Esophagus squamous epithelium (tissue), 5 donors: ENCODE results near the gene KAT2B. TPM values are rescaled to one million over a fixed set of nuclear protein-coding genes. Genes with fewer than 3 reads are reported as not detected.

ENCODE experiments used
- DNase-seq: peaks from one replicate; lab custom pipeline; 2025; lab: John Stamatoyannopoulos, UW
- H3K27ac ChIP-seq, 4 donors: fragments of 200-600 bp; sonication (generic); one replicate each; pipeline ENCODE4 v1.5.1; 2016 to 2019; ENCODE audit warnings: mild to moderate bottlenecking in 1 of 4
- H3K27me3 ChIP-seq, 4 donors: fragments of 200-600 bp; sonication (generic); 1 replicate in 3 of 4; 2 replicates in 1 of 4; pipeline versions ENCODE4 v1.5.1 to v1.6.0; 2017 to 2021; ENCODE audit warnings: antibody characterized with exemption in 1 of 4
- H3K36me3 ChIP-seq, 3 donors: fragments of 200-600 bp; sonication (generic); one replicate each; pipeline ENCODE4 v1.5.1; 2016 to 2019
- H3K4me1 ChIP-seq, 3 donors: fragments of 200-600 bp; sonication (generic); one replicate each; pipeline ENCODE4 v1.5.1; 2017 to 2019
- H3K4me3 ChIP-seq, 4 donors: fragments of 200-600 bp; sonication (generic); 1 replicate in 3 of 4; 2 replicates in 1 of 4; pipeline ENCODE4 v1.5.1; 2016 to 2019; ENCODE audit warnings: mild to moderate bottlenecking in 2 of 4, moderate library complexity in 1 of 4
- H3K9me3 ChIP-seq, 3 donors: fragments of 200-600 bp; sonication (generic); one replicate each; pipeline ENCODE4 v1.5.1; 2016 to 2019
- CTCF ChIP-seq, 6 experiments: fragments of 450-650 bp in 4 of 6; fragments of 200-600 bp in 2 of 6; sonication (generic) in 2 of 6; IDR thresholded peaks; one replicate each; pipeline ENCODE4 v1.5.1; 2016 to 2019; ENCODE audit warnings: antibody characterized with exemption in 6 of 6, mild to moderate bottlenecking in 4 of 6, moderate library complexity in 4 of 6
- POLR2A ChIP-seq, 4 donors: fragments of 450-650 bp; IDR thresholded peaks; one replicate each; pipeline ENCODE4 v1.6.1; 2017; ENCODE audit warnings: antibody characterized with exemption in 4 of 4, mild to moderate bottlenecking in 4 of 4, moderate library complexity in 3 of 4
- WGBS, 2 donors: methylation state at CpG; one replicate each; pipeline ENCODE4 v1.1.5; 2018; 5-methylcytosine and 5-hydroxymethylcytosine counted together
- intact Hi-C: fragments of 100-400 bp; cut with DNase I; formaldehyde crosslinking; loops from one replicate; pipeline ENCODE4 v1.15.0; 2022
- small RNA-seq, 4 donors: library from RNA; depleted of rRNA; stranded (forward); fragments of <200 nt; gene quantifications; one replicate each; pipeline ENCODE3, GENCODE V24; 2016
- total RNA-seq, 4 donors: library from RNA; depleted of rRNA; stranded (reverse); fragments of >200 nt; gene quantifications; one replicate each; pipeline ENCODE4 v1.1.0, GENCODE V29; 2016
- donor health status: DM: yes; HTN: yes; CAD: no.

Gene KAT2B
- total RNA-seq, 4 donors from 2014 or later: 20.0 to 27.1 (median 23.8) TPM

GRCh38 chr3:20194793-20195460 is 154.7 kb downstream of the KAT2B start:
- intact Hi-C loops: no loop called here
- Histone ChIP-seq H3K27ac (no peak overlapping the region), H3K9me3 (no peaks in the 10 kb centered on the region), H3K4me1 (no peaks in the 10 kb centered on the region), H3K27me3 (no peaks in the 10 kb centered on the region), H3K36me3 (no peaks in the 10 kb centered on the region), H3K4me3 (no peak overlapping the region)
- TF ChIP-seq CTCF (IDR thresholded peaks at IDR 0.05) (no peak), POLR2A (IDR thresholded peaks at IDR 0.05) (no peak)
- no peak for DNase-seq
- WGBS, 2 donors: 92 to 95% methylated on average over 7 of the region's 7 CpGs

- Histone ChIP-seq H3K36me3 (no peaks in the 10 kb centered on the region), H3K27me3 (no peaks in the 10 kb centered on the region), H3K4me3 (no peak overlapping the region), H3K4me1 (no peaks in the 10 kb centered on the region), H3K27ac (no peak overlapping the region), H3K9me3 (no peaks in the 10 kb centered on the region)
- WGBS, 2 donors: 76 to 82% methylated on average over 3 of the region's 3 CpGs
- DNase-seq: no peak
- intact Hi-C loops: no loop called here
- no peak for TF ChIP-seq CTCF (IDR thresholded peaks at IDR 0.05)
- TF ChIP-seq POLR2A (IDR thresholded peaks at IDR 0.05): no peak
These were observed 157.5 kb downstream of the KAT2B start for GRCh38 chr3:20197775-20198174.

DNA sequence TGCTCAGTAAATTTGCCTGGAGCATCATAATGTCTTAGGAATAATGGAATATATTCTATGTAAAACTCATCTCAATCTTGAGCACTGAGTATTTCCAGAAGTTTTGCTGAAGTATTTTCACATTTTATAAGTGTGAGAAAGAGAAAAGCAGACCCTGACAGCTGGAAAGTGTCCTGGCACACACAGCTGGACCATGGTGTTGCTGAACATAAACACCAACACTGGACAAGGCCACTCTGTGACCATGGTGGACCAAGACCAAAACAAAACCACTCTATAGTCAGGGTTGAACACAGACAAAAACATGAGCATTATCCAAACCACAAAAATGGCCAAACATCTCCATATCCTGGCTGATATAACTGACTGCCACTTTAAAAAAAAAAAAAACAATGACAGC is 160.9 kb downstream of the KAT2B start:
- no peak for DNase-seq
- Histone ChIP-seq H3K27ac (no peak overlapping the region), H3K36me3 (no peaks in the 10 kb centered on the region), H3K4me1 (no peaks in the 10 kb centered on the region), H3K4me3 (no peak overlapping the region), H3K27me3 (no peaks in the 10 kb centered on the region), H3K9me3 (no peaks in the 10 kb centered on the region)
- intact Hi-C loops: no loop called here
- TF ChIP-seq POLR2A (IDR thresholded peaks at IDR 0.05): no peak
- TF ChIP-seq CTCF (IDR thresholded peaks at IDR 0.05): no peak

Small RNAs within 50 kb of the gene (small RNA-seq; reads per million reads assigned to genes)
- gene MIR3135A: 0 reads per million in 4 donors
- gene RNU4-85P: 0 reads per million in 4 donors
- gene RPL39P18: 0 reads per million in 4 donors

Other genes with a start within 250 kb of the KAT2B start
- gene EFHB, start 106.2 kb upstream of the KAT2B start, total RNA-seq: under 1 TPM in 2 of 4 donors, not detected in 2; 0.67 to 0.76 TPM
- gene RAB5A, start 93.3 kb upstream of the KAT2B start, total RNA-seq: 100 to 1,000 TPM in 1 of 4 donors, 10 to 100 TPM in 3; 80.3 to 102 (median 86.5) TPM
- not detected for gene PP2D1, start 28.2 kb upstream of the KAT2B start, total RNA-seq
- 1 to 10 TPM; 1.3 to 9.8 (median 5.7) TPM for gene SGO1, start 145.8 kb downstream of the KAT2B start, total RNA-seq